ENCODE data around the gene IFIH1.

Gene IFIH1

GRCh38 chr2:162265666-162266459 lies 52.6 kb downstream of the IFIH1 start:
- DNase-seq (ENCODE audit: low read depth): no peak
- TF ChIP-seq CTCF (IDR thresholded peaks at IDR 0.05; ENCODE audit: insufficient read depth, low read depth, low read length, missing control alignments): no peak
- H3K4me3 ChIP-seq (ENCODE audit: low read depth, low read length): no peak overlapping the region

- peak; percentile 7 for DNase-seq (ENCODE audit: low read depth)
- TF ChIP-seq CTCF (IDR thresholded peaks at IDR 0.05; ENCODE audit: insufficient read depth, low read depth, low read length, missing control alignments): no peak
- no peak overlapping the region for H3K4me3 ChIP-seq (ENCODE audit: low read depth, low read length)
Measured at GRCh38 chr2:162261032-162261945, 57.2 kb downstream of the IFIH1 start.

- no peak overlapping the region for H3K4me3 ChIP-seq (ENCODE audit: low read depth, low read length)
- no peak for DNase-seq (ENCODE audit: low read depth)
- TF ChIP-seq CTCF (IDR thresholded peaks at IDR 0.05; ENCODE audit: insufficient read depth, low read depth, low read length, missing control alignments): no peak
Measured at GRCh38 chr2:162258686-162259085, 59.8 kb downstream of the IFIH1 start.

GRCh38 chr2:162258169-162258568 lies 60.3 kb downstream of the IFIH1 start:
- H3K4me3 ChIP-seq (ENCODE audit: low read depth, low read length): no peak overlapping the region
- TF ChIP-seq CTCF (IDR thresholded peaks at IDR 0.05; ENCODE audit: insufficient read depth, low read depth, low read length, missing control alignments): no peak
- DNase-seq (ENCODE audit: low read depth): no peak

- DNase-seq (ENCODE audit: low read depth): no peak
- TF ChIP-seq CTCF (IDR thresholded peaks at IDR 0.05; ENCODE audit: insufficient read depth, low read depth, low read length, missing control alignments): no peak
- no peak overlapping the region for H3K4me3 ChIP-seq (ENCODE audit: low read depth, low read length)
Measured at GRCh38 chr2:162257425-162257824, 61.1 kb downstream of the IFIH1 start.

- DNase-seq (ENCODE audit: low read depth): no peak
- no peak for TF ChIP-seq CTCF (IDR thresholded peaks at IDR 0.05; ENCODE audit: insufficient read depth, low read depth, low read length, missing control alignments)
- H3K4me3 ChIP-seq (ENCODE audit: low read depth, low read length): no peak overlapping the region
Measured at GRCh38 chr2:162256591-162256991, 61.9 kb downstream of the IFIH1 start.
